ENCODE data around the gene PLCXD3.
"Not testable (repeated sequence)": the region's sequence is repeated elsewhere in the genome, so short reads cannot be mapped to it uniquely, and the experiment has no call there.

Gene PLCXD3

GRCh38 chr5:41510176-41510831 lies at the start of gene PLCXD3:
TSS of gene PLCXD3 (minus strand) at chr5:41510601. CDS start at chr5:41510526, 75 bp downstream.
- no peak for DNase-seq

DNA sequence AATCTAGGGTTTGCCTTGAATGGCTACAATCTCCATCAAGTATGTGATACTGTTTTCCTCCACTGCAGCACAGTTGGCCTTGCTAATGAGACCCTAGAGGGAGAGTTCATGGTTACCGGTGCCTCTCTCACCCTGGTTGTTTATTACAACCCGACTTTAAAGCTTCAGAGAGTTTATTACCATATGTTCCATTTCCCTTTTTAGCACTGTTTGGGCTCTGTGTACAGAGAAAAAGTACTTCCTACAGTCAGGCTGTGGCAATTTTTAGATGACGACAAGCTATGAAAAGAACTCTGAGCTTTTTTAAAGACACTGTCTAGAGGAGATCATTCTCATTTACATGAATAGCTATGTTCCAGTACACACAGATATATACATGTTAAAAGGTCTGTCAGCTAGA lies 48.8 kb upstream of the PLCXD3 start:
- no peak for DNase-seq

DNA sequence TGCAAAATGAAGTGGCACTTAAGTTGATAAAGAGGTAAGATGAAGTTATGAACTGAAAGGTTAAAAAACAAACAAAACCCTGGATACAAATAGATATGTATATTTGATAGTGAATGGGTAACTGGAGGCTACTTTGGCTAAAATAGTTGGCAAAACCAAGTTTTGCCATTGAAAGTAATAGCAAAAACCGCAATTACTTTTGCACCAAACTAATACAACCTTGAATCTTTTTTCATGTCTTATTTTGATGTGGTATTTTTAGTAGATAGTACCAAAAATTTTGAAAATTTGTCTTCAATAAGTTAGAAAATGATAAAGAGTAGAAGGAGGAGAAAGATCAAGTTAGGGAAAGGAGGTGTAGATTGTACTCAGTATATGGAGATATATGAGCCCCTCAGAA lies 47.9 kb upstream of the PLCXD3 start:
- no peak for DNase-seq

DNA sequence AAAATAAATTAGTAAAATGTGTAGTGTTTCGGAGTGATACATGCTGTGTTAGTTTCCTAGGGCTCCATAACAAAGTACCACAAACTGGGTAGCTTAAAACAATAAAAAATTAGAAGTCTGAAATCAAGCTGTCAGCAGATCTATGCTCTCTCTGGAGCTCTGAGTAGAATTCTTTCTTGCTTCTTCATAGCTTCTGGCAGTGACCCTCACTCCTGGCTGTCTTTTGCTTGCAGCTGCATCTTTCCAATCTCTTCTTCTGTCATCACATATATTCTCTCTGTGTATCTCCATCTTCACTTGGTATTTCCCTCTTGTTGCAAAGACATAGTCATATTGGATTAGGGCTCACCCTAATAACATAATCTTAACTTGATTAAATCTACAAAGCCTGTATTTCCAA lies 37.6 kb upstream of the PLCXD3 start:
- DNase-seq = no peak

DNA sequence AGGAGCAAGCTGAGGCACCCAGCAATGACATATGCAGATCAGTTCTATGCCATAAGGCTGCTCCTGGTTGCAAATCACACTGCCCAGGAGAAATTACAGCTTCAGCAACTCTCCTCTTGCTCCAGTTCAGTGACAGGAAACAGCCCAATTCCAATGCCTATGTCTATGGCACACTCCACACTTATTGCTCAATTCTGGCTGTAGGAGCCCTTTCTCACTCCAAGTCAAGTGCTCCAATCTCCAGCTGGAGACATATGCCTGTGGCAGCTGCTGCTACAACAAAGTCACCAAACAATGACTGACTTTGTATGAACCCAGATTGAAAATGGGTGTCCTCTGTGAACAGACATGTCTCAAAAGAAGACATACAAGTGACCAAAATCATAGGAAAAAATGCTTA lies 31.8 kb upstream of the PLCXD3 start:
- DNase-seq = no peak

DNA sequence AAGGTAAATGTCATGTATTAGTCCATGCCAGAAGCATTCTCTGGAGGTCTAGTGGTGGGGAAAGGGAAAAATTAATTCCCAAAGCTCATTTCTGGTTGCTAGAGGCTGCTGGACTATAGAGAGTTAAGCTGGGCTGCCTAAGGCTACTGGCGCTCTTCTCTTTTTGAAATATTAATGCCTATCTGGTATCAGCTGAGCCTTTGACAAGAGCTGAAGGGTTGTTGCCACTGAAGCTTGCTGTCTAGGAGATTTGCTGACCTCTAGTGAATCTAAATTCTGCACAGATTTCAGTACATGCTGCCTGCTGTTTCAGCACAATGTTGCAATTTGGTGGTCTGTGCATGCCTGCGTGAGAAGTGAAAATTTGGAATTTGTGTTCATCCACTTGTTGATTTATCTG lies 29.1 kb upstream of the PLCXD3 start:
- DNase-seq = no peak

DNA sequence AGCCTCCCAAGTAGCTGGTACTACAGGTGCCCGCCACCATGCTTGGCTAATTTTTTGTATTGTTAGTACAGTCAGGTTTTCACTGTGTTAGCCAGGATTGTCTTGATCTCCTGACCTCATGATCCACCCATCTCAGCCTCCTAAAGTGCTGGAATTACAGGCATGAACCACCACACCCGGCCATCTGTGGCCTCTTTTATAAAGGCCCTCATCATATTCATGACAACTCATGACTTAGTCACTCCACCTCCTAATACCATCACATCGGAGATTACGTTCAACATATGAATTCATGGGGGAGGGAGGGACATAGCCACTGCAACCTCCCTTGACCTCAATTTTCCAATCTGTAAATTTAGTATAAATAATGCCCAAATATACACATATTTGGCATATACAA lies 27.2 kb upstream of the PLCXD3 start:
- no peak for DNase-seq

DNA sequence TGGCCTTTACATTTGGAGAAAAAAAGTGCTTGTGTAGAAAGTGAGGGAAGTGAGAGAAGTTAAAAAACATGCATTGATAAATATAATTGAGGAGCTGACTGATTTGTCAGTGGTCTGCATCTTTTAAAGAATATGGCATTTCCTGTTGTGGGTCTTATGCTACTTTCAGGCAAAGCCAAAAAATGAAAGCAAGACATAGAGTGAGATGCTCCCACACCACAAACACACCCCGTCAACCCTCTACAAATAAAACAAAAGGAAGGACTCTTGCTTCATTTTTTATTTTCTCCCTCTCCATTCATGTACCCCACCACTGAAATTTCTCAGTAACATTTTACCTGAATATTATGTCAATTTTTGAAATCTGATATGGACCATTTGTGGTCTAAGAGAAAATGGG lies 22.1 kb upstream of the PLCXD3 start:
- DNase-seq = no peak

GRCh38 chr5:41527201-41527779 lies 16.9 kb upstream of the PLCXD3 start:
- no peak for DNase-seq

GRCh38 chr5:41526699-41527098 lies 16.3 kb upstream of the PLCXD3 start:
- no peak for DNase-seq

DNA sequence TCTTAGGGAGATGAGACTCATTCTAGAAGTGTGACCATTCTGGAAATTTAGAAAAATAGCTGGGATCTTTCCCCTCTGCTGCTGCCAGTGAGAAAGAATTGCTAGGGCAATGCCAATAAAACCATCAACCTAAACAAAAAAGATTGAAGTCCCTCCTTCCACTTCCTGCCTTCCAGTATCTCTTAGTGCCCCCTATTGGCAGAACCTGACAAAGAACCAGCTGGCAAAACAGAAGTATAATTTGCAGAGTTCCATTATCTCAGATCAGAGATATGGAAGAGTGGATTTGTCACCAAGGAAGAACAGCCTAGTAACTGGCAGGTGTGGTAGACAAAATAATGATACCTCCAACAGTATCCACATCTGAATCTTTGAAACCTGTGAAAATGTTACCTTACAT lies 13.8 kb upstream of the PLCXD3 start:
- no peak for DNase-seq

DNA sequence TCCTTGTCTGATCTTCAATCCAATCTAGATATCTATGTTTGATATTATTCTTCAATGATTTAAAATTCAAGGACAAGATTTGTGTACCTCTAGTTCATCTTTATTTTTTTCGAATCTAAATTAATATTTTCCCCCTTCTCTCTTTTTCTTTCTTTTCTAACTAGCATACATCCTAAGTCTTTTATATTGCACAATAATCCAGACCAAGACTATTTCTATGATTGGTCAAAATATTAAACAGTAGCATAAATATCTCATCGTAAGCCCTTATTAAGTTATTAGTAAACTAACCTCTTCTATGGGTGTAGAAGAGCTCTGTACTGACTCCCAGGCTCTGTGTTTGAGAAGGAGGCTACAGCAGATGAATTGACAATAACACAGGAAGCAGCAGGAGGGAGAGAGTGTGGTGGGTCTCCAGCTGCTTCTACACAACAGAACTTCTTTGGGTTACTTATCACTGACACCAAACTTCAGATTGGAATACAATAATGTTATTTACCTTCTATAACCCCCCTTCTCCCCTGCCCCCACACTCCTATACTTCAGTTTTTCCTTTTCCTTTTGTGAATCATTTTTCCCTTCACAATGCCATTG lies 11.9 kb upstream of the PLCXD3 start:
- no peak for DNase-seq

- no peak for DNase-seq
These were observed 9.4 kb upstream of the PLCXD3 start for GRCh38 chr5:41519801-41520200.

GRCh38 chr5:41517909-41518308 lies 7.5 kb upstream of the PLCXD3 start:
- DNase-seq = no peak

GRCh38 chr5:41511241-41511640 lies 840 bp upstream of the PLCXD3 start:
- no peak for DNase-seq

DNA sequence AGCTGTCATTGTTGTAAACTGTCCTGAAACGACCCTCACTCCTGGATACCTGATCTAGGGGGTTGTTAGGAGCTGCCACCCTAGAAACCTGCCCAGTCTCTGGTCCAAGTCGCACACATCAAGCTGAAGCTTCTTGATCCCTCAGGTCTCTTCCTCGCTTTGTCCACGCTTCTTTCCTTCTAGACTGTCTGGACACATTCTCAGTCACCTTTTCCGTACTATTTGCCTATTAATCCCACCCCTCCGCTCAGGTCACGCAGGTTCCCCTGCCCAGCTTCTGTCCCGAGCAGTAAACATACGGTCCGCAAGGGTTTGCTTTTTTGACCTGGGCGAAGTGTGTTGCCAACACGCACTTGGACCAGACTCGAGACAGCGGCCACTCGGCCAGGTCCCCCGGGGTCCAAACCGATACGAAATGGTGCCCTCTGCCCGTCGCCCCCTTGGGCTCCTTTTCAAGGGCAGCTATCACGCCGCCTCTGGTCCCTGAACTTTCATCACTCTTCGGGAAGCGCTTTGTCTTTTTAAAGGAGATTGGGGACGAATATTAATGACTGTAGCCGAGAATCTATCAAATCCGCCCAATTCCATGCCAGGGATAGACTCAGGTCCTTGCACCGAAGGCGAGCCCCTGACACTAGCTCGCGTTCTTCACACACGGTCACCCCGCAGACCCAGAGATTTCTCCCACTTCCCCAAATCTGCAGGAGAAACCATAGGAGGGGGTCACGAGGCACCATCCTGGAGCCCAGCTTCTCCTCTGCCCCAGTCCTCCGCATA lies 814 bp downstream of the PLCXD3 start:
- no peak for DNase-seq

DNA sequence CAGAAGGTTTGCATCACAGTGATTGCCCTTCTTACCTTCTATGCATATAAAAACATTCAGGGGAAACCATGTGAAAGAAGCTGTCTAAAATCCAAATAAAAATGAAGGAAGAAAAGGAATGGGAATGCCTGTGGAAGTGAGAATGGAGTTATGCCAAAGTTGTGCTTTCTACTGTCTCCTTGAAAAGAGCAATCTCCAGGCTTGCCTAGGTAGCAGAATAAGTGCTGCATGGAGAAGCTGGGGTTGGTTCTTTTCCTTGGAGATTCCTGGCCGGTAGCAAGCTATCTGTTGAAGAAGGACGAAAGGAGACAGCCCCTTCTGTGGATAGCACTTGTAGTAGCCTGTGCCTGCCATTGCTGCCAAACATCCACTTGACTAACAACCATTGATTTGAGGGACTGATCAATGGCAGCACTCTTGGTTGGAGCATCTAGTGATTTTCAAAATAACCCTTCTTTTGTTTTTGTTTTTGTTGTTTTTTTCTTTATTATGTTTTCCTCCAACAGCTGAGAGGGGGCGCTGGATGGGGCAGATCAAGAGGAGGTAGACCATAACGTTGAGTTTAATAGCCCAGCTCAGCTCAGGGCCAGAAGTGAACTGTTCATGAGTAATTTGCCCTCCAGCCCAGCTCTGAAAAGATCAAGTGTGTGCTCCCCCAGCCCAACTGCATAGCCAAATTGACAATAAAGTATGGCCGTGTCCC lies 1.6 kb downstream of the PLCXD3 start:
- no peak for DNase-seq

GRCh38 chr5:41508186-41508585 lies 2.2 kb downstream of the PLCXD3 start:
- DNase-seq = no peak

- no peak for DNase-seq
These were observed 2.9 kb downstream of the PLCXD3 start for GRCh38 chr5:41507501-41507900.

- DNase-seq = no peak
These were observed 6.5 kb downstream of the PLCXD3 start for GRCh38 chr5:41503860-41504259.

DNA sequence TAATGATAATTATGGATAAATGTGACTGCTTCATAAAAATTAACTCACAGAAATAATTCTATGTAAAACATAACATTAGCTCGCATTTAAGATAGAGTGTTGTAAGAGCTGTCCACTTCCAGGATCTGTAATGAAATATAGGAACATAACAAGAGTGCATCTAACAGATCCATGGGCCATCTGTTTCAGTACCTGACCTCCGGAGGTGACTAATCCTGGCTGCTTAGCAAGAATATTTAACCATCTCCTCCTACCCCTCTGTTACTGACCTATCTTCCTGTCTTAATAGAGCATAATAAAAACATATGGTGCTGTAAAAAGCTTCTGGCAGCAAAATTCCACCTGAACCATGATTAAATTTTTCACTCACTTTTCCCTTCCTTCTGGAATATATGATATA lies 7.1 kb downstream of the PLCXD3 start:
- DNase-seq = no peak

DNA sequence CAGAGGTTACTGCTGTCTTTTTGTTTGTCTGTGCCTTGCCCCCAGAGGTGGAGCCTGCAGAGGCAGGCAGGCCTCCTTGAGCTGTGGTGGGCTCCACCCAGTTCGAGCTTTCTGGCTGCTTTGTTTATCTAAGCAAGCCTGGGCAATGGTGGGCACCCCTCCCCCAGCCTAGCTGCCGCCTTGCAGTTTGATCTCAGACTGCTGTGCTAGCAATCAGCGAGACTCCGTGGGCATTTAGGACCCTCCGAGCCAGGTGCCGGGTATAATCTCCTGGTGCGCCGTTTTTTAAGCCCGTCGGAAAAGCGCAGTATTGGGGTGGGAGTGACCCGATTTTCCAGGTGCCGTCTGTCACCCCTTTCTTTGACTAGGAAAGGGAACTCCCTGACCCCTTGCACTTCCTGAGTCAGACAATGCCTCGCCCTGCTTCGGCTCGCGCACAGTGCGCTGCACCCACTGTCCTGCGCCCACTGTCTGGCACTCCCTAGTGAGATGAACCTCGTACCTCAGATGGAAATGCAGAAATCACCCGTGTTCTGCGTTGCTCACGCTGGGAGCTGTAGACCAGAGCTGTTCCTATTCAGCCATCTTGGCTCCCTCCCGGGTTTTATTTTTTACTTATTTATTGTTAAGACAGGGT lies 16.8 kb downstream of the PLCXD3 start:
- not testable (repeated sequence) for DNase-seq

GRCh38 chr5:41485533-41485932 lies 24.9 kb downstream of the PLCXD3 start:
- DNase-seq = no peak
